ENCODE measurements around the gene B4GALNT4.
"Not testable (repeated sequence)": the region's sequence is repeated elsewhere in the genome, so short reads cannot be mapped to it uniquely, and the experiment has no call there.

DNA sequence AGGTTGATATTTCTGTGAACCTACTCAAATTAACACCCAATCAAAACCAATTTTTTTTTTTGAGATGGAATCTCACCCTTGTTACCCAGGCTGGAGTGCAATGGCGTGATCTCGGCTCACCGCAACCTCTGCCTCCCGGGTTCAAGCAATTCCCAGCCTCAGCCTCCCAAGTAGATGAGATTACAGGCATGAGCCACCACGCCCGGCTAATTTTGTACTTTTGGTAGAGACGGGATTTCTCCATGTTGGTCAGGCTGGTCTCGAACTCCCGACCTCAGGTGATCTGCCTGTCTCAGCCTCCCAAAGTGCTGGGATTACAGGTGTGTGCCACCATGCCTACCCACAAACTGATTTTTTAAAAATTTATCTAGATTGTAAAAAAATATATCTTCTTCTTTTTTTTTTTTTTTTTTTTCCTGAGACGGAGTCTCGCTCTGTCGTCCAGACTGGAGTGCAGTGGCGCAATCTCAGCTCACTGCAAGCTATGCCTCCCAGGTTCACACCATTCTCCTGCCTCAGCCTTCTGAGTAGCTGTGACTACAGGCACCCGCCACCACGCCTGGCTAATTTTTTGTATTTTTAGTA, 40.7 kb upstream of the B4GALNT4 start:
- TF ChIP-seq, protein P1, sequence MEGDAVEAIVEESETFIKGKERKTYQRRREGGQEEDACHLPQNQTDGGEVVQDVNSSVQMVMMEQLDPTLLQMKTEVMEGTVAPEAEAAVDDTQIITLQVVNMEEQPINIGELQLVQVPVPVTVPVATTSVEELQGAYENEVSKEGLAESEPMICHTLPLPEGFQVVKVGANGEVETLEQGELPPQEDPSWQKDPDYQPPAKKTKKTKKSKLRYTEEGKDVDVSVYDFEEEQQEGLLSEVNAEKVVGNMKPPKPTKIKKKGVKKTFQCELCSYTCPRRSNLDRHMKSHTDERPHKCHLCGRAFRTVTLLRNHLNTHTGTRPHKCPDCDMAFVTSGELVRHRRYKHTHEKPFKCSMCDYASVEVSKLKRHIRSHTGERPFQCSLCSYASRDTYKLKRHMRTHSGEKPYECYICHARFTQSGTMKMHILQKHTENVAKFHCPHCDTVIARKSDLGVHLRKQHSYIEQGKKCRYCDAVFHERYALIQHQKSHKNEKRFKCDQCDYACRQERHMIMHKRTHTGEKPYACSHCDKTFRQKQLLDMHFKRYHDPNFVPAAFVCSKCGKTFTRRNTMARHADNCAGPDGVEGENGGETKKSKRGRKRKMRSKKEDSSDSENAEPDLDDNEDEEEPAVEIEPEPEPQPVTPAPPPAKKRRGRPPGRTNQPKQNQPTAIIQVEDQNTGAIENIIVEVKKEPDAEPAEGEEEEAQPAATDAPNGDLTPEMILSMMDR (IDR thresholded peaks at IDR 0.05): not testable (repeated sequence)
- TF ChIP-seq EZH2, EZH2phosphoT487 (IDR thresholded peaks at IDR 0.05): not testable (repeated sequence)

Data from neural progenitor cell (in vitro differentiated cells).